ENCODE results near the gene LCE1C.

The LCE1C gene

GRCh38 chr1:152806576-152806975 lies at the start of gene LCE1C:
TSS of gene LCE1C (minus strand) at chr1:152806651. CDS start at chr1:152805478, 1,173 bp downstream.
- no peak for DNase-seq (ENCODE audit: low spot score)

- no peak for DNase-seq (ENCODE audit: low spot score)
Measured at GRCh38 chr1:152855661-152856060, 49.2 kb upstream of the LCE1C start.

- DNase-seq (ENCODE audit: low spot score) = no peak
Measured at GRCh38 chr1:152842556-152842955, 36.1 kb upstream of the LCE1C start, which contains the start of gene LCE6A. TSS of gene LCE6A (plus strand) at chr1:152842856. CDS start at chr1:152843521, 665 bp downstream.

GRCh38 chr1:152836870-152837269 lies 30.4 kb upstream of the LCE1C start:
- no peak for DNase-seq (ENCODE audit: low spot score)

- no peak for DNase-seq (ENCODE audit: low spot score)
Measured at GRCh38 chr1:152827173-152827572, 20.7 kb upstream of the LCE1C start, which contains the start of gene LCE1A. TSS of gene LCE1A (plus strand) at chr1:152827473. CDS start at chr1:152827473, 0 bp downstream.

- no peak for DNase-seq (ENCODE audit: low spot score)
Measured at GRCh38 chr1:152824964-152825363, 18.5 kb upstream of the LCE1C start.

GRCh38 chr1:152823294-152823693 lies 16.8 kb upstream of the LCE1C start:
- DNase-seq (ENCODE audit: low spot score) = no peak

GRCh38 chr1:152817309-152817708 lies 10.9 kb upstream of the LCE1C start:
- DNase-seq (ENCODE audit: low spot score) = no peak

- DNase-seq (ENCODE audit: low spot score) = no peak
Measured at GRCh38 chr1:152811671-152812070, 5.2 kb upstream of the LCE1C start, which contains the start of gene LCE1B. TSS of gene LCE1B (plus strand) at chr1:152811971. CDS start at chr1:152812447, 476 bp downstream.

GRCh38 chr1:152811050-152811449 lies 4.6 kb upstream of the LCE1C start:
- no peak for DNase-seq (ENCODE audit: low spot score)

- DNase-seq (ENCODE audit: low spot score) = no peak
Measured at GRCh38 chr1:152801333-152801732, 5.1 kb downstream of the LCE1C start.

- DNase-seq (ENCODE audit: low spot score) = no peak
Measured at GRCh38 chr1:152796421-152796820, 10.0 kb downstream of the LCE1C start, which contains the start of gene LCE1D. TSS of gene LCE1D (plus strand) at chr1:152796721. CDS start at chr1:152797795, 1,074 bp downstream.

GRCh38 chr1:152795686-152796085 lies 10.8 kb downstream of the LCE1C start:
- DNase-seq (ENCODE audit: low spot score) = no peak

- DNase-seq (ENCODE audit: low spot score) = no peak
Measured at GRCh38 chr1:152786077-152786476, 20.4 kb downstream of the LCE1C start, which contains the start of gene LCE1E. TSS of gene LCE1E (plus strand) at chr1:152786257. CDS start at chr1:152787300, 1,043 bp downstream.

- DNase-seq (ENCODE audit: low spot score) = no peak
Measured at GRCh38 chr1:152783095-152783494, 23.4 kb downstream of the LCE1C start.

GRCh38 chr1:152777510-152778137 lies 28.8 kb downstream of the LCE1C start:
- DNase-seq (ENCODE audit: low spot score) = no peak

- DNase-seq (ENCODE audit: low spot score) = no peak
Measured at GRCh38 chr1:152776361-152776760, 30.1 kb downstream of the LCE1C start.

GRCh38 chr1:152774875-152775274 lies 31.6 kb downstream of the LCE1C start, which contains the start of gene LCE1F:
TSS of gene LCE1F (plus strand) at chr1:152775140. CDS start at chr1:152776372, 1,232 bp downstream.
- no peak for DNase-seq (ENCODE audit: low spot score)

- DNase-seq (ENCODE audit: low spot score) = no peak
Measured at GRCh38 chr1:152770411-152770810, 36.0 kb downstream of the LCE1C start.

- no peak for DNase-seq (ENCODE audit: low spot score)
Measured at GRCh38 chr1:152768847-152769533, 37.5 kb downstream of the LCE1C start.

- DNase-seq (ENCODE audit: low spot score) = no peak
Measured at GRCh38 chr1:152761609-152762213, 44.7 kb downstream of the LCE1C start.

GRCh38 chr1:152760551-152761190 lies 45.8 kb downstream of the LCE1C start:
- no peak for DNase-seq (ENCODE audit: low spot score)

All from D341Med (cell line).